Raji (cell line): ENCODE results near the gene SUPT6H.

Experiments used
- POLR2A ChIP-seq: IDR thresholded peaks from 2 replicates; pipeline ENCODE4 v1.6.1; 2011; ENCODE audit warnings: low read depth, low read length, control low read depth; ENCODE audit not compliant: insufficient read depth

SUPT6H gene

DNA sequence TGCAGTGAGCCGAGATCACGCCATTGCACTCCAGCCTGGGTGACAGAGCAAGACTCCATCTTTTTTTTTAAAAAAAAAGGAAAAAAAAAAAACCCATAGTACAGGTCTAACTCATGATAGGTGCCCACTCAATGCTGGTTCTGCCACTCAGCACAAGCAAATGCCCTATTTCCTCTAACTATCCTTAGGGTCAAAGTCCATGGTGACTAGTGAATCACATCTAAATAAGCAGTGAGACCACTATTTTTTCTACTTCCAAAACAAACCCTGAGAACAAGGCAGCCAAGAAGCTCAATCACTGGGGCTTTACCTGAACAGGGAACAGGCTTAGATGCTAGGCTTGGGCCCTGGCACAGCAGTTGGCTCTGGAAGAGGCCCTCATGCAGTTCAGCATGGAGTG is 20.4 kb upstream of the SUPT6H start:
- TF ChIP-seq POLR2A = no peak

DNA sequence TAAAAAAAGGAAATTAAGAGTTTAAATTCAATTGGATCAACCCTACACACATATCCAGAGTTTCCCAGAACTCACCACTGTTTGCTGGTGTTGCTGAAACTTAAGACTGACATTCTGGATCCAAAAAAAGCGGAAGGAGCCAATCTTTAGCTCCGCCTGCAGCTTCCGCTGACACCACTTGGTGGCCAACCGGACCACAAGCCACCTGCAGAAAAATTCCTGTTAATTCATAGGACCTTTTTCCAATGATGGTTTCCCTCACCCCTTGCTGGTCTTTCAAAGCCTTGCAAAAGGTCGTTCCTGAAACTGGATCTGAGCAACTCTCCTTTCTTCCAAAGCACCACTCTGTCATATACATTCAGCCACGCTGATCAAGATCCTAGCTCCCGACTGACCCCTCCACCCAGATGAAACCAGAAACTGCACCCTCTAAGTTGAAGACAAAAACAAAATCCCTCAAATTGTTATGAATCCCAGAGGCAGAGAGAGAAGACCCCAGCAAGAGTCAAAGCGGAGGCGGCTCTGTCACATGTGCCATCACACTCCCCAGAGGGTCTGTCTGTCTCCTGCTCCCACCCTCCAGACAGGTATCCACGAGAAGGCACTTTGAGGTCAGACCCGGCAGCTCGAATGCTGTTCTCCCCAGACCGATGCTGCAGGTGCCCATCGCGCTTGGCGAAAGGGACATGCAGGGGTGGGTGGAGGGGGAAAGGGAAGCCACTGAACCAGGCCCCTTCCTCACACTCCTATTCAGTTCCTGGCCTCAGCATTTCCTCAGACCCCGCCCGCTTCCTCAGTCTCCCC is 17.8 kb upstream of the SUPT6H start:
- no peak for TF ChIP-seq POLR2A

DNA sequence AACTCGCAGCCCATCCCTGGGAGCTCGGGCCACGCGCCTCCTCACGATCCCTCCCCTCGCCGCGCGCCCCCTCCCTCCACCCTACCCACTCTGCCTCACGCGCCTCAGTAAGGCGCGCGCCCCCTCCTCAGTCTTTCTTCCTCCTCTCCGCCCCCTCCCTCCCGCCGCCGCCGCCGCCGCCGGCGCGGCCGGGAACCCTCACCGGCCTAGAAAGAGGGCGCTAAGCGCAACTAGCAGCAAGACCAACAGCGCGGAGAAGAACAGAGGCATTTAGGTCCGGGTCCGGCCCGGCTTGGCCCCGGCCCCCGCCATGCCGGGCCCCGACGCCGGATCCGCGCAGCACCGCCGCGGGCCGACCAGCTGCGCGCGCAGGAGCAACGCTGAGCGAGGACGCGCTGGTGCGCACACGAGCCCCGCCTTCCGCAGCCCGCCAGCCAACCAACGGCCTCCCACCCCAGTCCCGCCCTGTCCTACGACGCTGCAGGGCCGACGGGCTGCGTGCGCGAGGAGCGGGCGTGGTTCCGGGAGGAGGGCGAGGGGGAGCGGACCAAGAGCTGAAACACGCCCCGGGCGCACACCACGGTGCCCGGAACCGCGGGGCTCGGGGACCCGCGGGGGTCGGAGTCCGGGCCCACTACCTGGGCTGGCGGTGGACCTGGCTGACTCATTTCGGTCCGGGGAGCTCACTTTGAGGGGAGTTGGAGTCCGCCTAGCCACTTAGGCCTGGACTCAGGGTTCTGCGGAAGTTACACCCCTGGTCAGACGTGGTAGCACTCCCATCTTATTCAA is 17.0 kb upstream of the SUPT6H start, which contains the start of gene BLTP2:
Gene BLTP2 (minus strand): TSS at position 372 of the 789 bp plus-strand sequence. CDS start 102 bp downstream, at position 270.
- TF ChIP-seq POLR2A = peak; percentile 81

DNA sequence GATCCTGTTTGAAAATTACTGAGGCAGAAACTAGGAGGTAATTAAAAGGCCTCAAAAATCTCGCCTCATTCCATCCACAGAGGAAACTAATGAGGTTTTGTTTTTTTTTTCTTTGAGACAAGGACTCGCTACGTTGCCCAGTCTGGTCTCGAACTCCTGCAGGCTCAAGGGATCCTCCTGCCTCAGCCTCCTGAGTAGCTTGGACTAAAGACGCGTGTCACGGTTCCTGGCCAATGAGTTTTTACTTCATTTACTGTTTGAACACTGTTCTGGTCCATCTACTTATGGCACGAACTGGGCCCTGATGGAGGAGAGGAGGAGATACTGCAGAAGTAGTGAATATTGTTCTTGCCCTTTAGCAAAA is 16.4 kb upstream of the SUPT6H start:
- no peak for TF ChIP-seq POLR2A

DNA sequence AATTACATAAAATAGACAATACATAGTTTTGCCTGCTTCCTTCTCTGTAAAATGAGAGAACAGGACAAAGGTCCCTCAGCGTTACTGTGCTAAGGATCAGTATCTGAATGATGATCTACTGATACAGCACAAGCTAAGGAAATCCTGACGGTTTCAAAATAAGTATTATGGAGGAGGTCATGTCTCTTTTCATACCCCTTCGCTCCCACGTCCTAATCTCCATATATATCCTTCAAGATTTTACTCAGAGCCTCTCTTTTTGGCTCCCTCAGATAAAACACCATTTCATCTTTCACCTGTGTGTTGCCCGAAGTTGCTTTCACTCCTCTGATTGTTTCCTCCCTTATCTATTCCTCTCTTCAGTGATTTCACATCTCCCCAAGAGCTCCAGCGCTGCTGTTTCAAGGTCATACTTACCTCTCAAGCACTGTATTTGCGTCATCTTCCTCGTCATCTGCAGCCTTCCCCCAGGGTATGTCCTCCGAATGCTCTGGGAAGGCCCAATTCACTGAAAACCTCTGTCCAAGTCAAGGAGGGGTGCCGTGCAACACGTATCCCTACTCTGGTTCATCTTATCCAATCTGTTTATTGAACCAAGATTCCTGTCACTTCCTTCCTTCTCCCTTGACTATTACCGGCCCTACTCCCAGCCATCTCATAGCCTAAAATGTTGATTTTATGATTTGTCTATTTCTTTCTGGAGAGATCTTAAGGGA is 15.8 kb upstream of the SUPT6H start:
- no peak for TF ChIP-seq POLR2A

DNA sequence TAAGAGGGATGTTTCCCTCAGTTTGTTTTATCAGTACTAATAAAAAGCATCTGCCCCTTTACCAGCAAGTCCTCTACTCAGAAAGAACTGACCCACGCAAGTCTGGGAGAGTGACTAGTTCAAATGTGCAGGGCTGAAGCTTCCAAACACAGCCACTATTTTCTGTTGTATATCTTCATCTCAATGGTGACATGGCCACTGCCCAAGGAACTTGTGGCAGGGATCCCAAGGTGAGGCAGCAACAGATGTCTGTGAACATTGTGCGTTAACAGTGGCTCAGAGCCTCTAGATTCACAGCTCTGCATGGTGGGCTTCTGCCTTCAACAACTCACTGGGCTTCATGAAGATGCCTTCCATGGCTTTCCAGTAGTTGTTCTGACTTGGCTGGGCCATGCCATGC is 13.3 kb upstream of the SUPT6H start:
- no peak for TF ChIP-seq POLR2A

DNA sequence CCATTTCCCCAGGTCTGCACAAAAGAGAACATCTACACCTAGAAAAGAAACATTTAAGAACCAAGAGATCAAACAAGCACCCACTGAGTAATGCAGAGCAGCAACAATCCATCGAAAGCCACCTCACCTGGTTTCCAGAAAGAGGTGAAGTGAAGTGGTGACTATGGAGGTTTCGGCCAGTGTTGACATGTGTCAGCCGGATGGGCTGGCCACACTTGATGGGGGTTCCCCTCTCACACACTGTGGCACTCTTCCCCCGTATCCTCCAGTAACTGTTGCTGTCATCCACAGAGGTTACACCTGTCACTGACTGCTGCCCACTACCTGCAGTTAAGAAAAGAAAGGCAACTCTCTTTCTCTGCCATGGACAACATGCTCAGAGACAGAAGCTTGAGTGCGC is 6.8 kb upstream of the SUPT6H start:
- no peak for TF ChIP-seq POLR2A

DNA sequence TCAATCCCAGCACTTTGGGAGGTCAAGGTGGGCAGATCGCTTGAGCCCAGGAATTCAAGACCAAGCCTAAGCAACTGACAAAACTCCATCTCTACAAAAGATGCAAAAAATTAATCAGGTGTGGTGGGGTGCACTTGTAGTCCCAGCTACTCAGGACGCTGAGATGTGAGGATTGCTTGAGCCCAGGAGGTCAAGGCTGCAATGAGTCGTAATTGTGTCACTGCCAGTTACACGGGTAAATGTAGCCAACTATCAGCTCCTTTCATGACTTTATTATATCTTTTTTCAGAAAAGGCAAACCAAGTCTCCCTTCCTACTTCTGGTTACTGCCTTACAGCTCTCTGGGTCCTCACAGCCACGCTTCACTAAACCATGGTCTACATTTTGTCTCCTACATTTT is 4.2 kb upstream of the SUPT6H start:
- TF ChIP-seq POLR2A = no peak

DNA sequence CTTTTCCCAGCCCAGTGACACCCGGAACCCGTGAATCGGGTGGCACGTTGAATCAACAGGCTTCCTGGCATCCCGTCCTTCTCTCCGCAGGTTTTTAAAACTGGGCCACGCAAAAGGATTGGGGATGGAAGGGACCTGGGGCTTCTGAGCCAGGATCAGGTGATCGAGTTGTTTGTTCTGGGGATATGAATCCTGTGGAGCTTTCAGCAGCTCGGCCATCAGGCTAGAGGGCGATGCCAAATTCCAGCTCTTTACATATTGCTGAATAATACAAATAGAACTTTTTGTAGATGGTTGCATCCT is 473 bp downstream of the SUPT6H start:
- no peak for TF ChIP-seq POLR2A

DNA sequence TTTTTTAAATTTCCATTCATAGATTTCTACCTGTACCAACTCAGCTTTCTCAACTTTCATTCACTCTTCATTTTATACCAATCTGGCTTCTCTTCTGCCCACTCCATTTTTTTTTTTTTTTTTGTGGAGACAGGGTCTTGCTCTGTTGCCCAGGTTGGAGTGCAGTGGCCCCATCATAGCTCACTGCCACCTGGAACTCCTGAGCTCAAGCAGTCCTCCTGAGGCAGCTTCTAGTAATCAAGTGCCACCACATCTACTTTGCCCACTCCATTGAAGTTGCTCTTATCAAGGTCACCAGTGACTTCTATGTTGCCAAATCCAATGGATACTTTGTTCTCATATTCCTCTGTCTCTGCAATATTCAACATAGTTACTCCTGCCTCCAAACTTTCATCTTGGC is 1.7 kb downstream of the SUPT6H start:
- TF ChIP-seq POLR2A = no peak

DNA sequence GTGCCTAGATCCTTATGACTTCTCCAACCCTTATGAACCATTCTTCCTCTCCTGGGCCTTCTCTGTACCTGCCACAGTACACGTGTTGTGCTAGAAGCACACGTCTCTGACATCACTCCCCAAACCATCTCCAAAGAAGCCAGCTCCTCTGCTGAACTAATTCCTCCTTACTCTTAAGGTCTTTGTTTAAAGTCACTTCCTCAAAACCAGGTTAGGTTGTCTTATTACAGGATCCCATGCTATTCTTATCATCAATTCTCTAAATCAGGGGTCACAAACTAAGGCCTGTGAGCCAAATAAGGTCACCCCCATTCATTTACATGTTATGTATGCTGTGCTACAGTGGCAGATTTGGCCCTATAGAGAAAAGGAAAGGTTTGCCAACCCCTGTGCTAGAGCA is 4.0 kb downstream of the SUPT6H start:
- TF ChIP-seq POLR2A = no peak

DNA sequence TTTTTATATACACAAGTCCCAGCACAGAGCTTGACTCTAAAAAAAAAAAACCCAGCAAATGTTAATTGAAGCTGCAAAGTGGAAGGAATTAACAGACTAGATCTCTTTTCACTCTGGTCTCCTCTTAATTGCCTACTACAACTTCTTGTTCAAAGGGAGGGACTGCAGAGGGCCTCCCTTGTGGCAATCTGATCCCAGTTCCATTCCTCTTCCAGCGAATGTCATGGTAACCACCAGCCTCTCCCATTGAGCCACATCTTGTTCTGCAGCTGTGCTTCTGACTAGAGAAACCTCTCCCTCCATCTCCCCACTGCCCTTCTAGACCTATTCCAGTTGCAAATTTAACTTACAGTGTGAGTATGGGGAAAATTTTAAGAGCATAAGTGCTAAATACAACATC is 5.9 kb downstream of the SUPT6H start:
- TF ChIP-seq POLR2A = no peak

DNA sequence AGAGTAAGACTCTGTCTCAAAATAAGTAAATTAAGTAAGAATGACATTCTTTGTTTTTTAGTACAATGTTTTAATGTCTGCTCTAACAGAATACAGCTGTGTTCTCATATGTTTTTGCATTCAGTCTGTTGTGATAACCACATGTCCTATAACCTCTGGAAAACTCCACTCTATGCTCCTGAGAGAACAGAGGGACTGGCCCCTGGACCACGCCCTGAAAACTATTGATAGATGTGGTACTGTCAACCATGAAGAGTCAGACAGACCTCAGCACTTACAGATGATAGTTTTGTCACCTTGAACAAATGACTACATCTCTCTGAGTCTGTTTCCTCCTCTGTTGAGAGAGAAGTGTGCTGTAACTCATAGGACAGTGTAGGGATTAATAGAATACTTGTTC is 7.9 kb downstream of the SUPT6H start:
- no peak for TF ChIP-seq POLR2A

DNA sequence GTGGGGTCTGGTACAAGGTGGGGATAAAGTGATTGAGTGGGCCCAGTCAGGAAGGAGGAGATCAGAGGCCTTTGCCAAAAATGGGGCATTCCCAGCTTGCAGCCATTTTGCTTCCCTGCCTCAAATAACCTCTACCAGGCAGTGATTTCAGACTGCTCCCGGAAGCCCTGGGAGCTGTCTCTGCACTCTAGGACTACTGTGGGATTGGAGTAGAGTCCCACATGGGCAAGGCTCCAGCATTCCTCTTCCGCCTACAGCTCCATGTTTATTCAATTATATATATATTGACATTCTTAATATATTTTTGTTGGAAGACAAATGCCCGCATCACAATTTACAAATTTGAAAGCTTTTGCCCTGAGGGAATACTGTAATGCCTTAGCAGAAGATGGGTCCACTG is 13.5 kb downstream of the SUPT6H start:
- TF ChIP-seq POLR2A = no peak

DNA sequence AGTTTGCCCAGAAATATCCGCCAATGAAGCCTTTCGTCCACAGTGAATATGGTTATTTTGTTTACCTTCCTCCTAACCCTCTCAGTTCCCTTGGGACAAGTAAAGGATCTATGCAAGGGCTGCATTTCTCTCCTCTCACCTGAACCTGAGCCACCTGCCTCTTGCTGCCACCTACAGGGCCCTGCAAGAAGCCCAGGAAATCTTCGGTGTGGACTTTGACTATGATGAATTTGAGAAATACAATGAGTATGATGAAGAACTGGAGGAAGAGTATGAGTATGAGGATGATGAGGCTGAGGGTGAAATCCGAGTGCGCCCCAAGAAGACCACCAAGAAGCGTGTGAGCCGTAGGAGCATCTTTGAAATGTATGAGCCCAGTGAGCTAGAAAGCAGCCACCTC is 14.0 kb downstream of the SUPT6H start:
- TF ChIP-seq POLR2A = no peak

DNA sequence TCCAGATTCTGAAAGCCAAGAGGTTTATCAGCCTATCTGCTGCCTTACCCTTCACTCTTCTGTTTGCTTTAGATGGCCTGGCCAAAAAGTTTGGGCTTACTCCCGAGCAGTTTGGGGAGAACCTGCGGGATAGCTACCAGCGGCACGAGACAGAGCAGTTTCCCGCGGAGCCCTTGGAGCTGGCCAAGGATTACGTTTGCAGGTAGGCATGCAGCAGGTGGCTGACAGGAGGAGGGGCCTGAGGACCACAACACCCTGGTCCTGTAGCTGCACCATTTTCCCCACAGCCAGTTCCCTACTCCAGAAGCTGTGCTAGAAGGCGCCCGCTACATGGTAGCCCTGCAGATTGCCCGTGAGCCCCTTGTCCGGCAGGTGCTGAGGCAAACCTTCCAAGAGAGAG is 20.6 kb downstream of the SUPT6H start:
- no peak for TF ChIP-seq POLR2A
